Ovary (tissue), 3 donors: Measurements from ENCODE around the gene CSF1R.

Experiments
- CTCF ChIP-seq, 3 donors: fragments of 450-650 bp in 2 of 3; fragments of 200-600 bp in 1 of 3; IDR thresholded peaks; one replicate each; pipeline versions ENCODE4 v1.5.1 to v1.8.0; 2016 to 2022; ENCODE audit warnings: antibody characterized with exemption in 3 of 3, mild to moderate bottlenecking in 1 of 3
- EP300 ChIP-seq: sonication (generic); formaldehyde crosslinking; IDR thresholded peaks from one replicate; pipeline ENCODE4 v1.6.1; 2017; ENCODE audit warnings: antibody characterized with exemption
- donor health status: DM: no; HTN: no; CAD: no.

DNA sequence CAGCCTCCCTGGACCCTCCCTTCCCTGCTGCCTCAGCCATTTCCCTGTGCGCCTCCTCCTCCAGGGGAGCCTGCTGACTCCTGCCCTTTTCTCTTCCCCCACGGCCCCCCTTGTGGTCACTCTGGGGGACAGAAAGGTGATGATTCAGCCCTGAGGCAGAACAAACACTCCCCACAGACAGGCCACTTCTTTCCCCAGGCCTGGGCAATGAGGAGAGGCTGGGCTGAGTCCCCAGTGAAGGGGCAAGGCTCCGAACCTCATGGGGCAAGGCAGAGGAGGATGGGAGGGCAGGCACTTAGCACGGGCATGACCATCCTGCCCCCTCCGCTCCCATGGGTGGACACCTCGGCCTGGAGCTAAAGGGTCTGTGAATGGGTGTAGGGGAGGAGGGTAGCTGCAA, 21.0 kb downstream of the CSF1R start:
- TF ChIP-seq EP300 (no peak), CTCF (IDR thresholded peaks at IDR 0.05) (no peak)
